ENCODE data around the gene ZNF878. TPM values are rescaled to one million over a fixed set of nuclear protein-coding genes. Genes with fewer than 3 reads are reported as not detected.

The ZNF878 gene
- not detected for total RNA-seq
- long read RNA-seq: 0 reads

- no peak for TF ChIP-seq CTCF (IDR thresholded peaks at IDR 0.05)
- no peaks in the 10 kb centered on the region for H3K27me3 ChIP-seq
- peak within 1 kb of the TSS; percentile 63 for H3K4me3 ChIP-seq
- peak within 1 kb of the TSS; percentile 63 for H3K27ac ChIP-seq
- ATAC-seq: peak; percentile 100
- H3K4me1 ChIP-seq: peaks cover 9% of the 10 kb centered on the region
- no peaks in the 10 kb centered on the region for H3K36me3 ChIP-seq
- peak; percentile 94 for DNase-seq
- intact Hi-C loops (cut with DNase I): loop anchor here (10.0 kb wide), 1 partner anchor 92 kb away; the partner anchor contains the start of gene ZNF20
- no peaks in the 10 kb centered on the region for H3K9me3 ChIP-seq
Measured at GRCh38 chr19:12052497-12053169, at the start of gene ZNF878. Gene ZNF878, minus strand, starts transcription at chr19:12052961. Its CDS starts 160 bp downstream, at chr19:12052801.

- no peak for DNase-seq
- no peaks in the 10 kb centered on the region for H3K9me3 ChIP-seq
- ATAC-seq: peak; percentile 41
- no peak overlapping the region for H3K27ac ChIP-seq
- H3K4me3 ChIP-seq: no peak overlapping the region
- no peaks in the 10 kb centered on the region for H3K36me3 ChIP-seq
- no peak for TF ChIP-seq CTCF (IDR thresholded peaks at IDR 0.05)
- H3K4me1 ChIP-seq: peaks cover 3% of the 10 kb centered on the region
- intact Hi-C loops (cut with DNase I): no loop called here
- H3K27me3 ChIP-seq: no peaks in the 10 kb centered on the region
Measured at GRCh38 chr19:12098040-12098439, 45.3 kb upstream of the ZNF878 start.

- intact Hi-C loops (cut with DNase I): no loop called here
- H3K4me3 ChIP-seq: no peak overlapping the region
- no peaks in the 10 kb centered on the region for H3K9me3 ChIP-seq
- H3K36me3 ChIP-seq: no peaks in the 10 kb centered on the region
- DNase-seq (no peak), ATAC-seq (no peak)
- H3K27me3 ChIP-seq: no peaks in the 10 kb centered on the region
- no peak overlapping the region for H3K27ac ChIP-seq
- no peak for TF ChIP-seq CTCF (IDR thresholded peaks at IDR 0.05)
- H3K4me1 ChIP-seq: peaks cover 7% of the 10 kb centered on the region
Measured at GRCh38 chr19:12095111-12095790, 42.5 kb upstream of the ZNF878 start.

- ATAC-seq: no peak
- DNase-seq: no peak
- no peak for TF ChIP-seq CTCF (IDR thresholded peaks at IDR 0.05)
Measured at GRCh38 chr19:12093777-12094176, 41.0 kb upstream of the ZNF878 start.

GRCh38 chr19:12092956-12093355 lies 40.2 kb upstream of the ZNF878 start:
- H3K27me3 ChIP-seq: no peaks in the 10 kb centered on the region
- peak overlapping the region; percentile 65 for H3K4me3 ChIP-seq
- intact Hi-C loops (cut with DNase I): no loop called here
- H3K36me3 ChIP-seq: no peaks in the 10 kb centered on the region
- ATAC-seq (no peak), DNase-seq (no peak)
- peak overlapping the region; percentile 77 for H3K27ac ChIP-seq
- no peak for TF ChIP-seq CTCF (IDR thresholded peaks at IDR 0.05)
- H3K4me1 ChIP-seq: peaks cover 7% of the 10 kb centered on the region
- H3K9me3 ChIP-seq: no peaks in the 10 kb centered on the region

More at GRCh38 chr19:12093777-12094176, 41.0 kb upstream of the ZNF878 start:
- H3K36me3 ChIP-seq: no peaks in the 10 kb centered on the region
- H3K4me1 ChIP-seq: peaks cover 7% of the 10 kb centered on the region
- H3K4me3 ChIP-seq: no peak overlapping the region
- no peaks in the 10 kb centered on the region for H3K9me3 ChIP-seq
- H3K27ac ChIP-seq: no peak overlapping the region
- intact Hi-C loops (cut with DNase I): no loop called here
- H3K27me3 ChIP-seq: no peaks in the 10 kb centered on the region

All from upper lobe of right lung (tissue), 1 donor.